Activated naive CD4-positive, alpha-beta T cell treated with anti-CD3 and anti-CD28 coated beads, Interleukin-2, amount 50 U/mL, for 72 hours (primary cell): ENCODE measurements around the gene KLHL14. TPM values are rescaled to one million over a fixed set of nuclear protein-coding genes. Genes with fewer than 3 reads are reported as not detected.
"Not testable (repeated sequence)": the region's sequence is repeated elsewhere in the genome, so short reads cannot be mapped to it uniquely, and the experiment has no call there.

ENCODE experiments used
- ATAC-seq, 2 donors: fragments of 150-1000 bp; cut with Tn5 transposase; 2 replicates each; pipeline ENCODE4 v1.10.0; 2021; ENCODE audit warnings: mild to moderate bottlenecking in 2 of 2, moderate library complexity in 2 of 2
- DNase-seq, 2 donors: peaks; one replicate each; pipeline ENCODE4 v3.0.0; 2021 to 2022; ENCODE audit warnings: low spot score in 2 of 2
- H3K27ac Mint-ChIP-seq, 2 donors: one replicate each; pipeline ENCODE4 v1.8.0; 2022; ENCODE audit warnings: mild to moderate bottlenecking in 2 of 2, mixed read lengths in 2 of 2
- H3K36me3 Mint-ChIP-seq, 2 donors: one replicate each; pipeline ENCODE4 v1.8.0; 2022; ENCODE audit warnings: mixed read lengths in 2 of 2
- H3K9me3 Mint-ChIP-seq, 2 donors: one replicate each; pipeline ENCODE4 v1.8.0; 2022; ENCODE audit warnings: mixed read lengths in 2 of 2
- total RNA-seq, 2 donors: library from RNA; stranded (reverse); gene quantifications; one replicate each; pipeline ENCODE4 v1.2.3, GENCODE V29; 2022

The KLHL14 gene, protein sequence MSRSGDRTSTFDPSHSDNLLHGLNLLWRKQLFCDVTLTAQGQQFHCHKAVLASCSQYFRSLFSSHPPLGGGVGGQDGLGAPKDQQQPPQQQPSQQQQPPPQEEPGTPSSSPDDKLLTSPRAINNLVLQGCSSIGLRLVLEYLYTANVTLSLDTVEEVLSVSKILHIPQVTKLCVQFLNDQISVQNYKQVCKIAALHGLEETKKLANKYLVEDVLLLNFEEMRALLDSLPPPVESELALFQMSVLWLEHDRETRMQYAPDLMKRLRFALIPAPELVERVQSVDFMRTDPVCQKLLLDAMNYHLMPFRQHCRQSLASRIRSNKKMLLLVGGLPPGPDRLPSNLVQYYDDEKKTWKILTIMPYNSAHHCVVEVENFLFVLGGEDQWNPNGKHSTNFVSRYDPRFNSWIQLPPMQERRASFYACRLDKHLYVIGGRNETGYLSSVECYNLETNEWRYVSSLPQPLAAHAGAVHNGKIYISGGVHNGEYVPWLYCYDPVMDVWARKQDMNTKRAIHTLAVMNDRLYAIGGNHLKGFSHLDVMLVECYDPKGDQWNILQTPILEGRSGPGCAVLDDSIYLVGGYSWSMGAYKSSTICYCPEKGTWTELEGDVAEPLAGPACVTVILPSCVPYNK
- not detected for total RNA-seq

- Mint-ChIP-seq H3K36me3 (peaks cover 0 to 5% of the 10 kb centered on the region in 2 donors), H3K9me3 (no peaks in the 10 kb centered on the region), H3K27ac (no peak within 1 kb of the TSS)
- DNase-seq (no peak), ATAC-seq (no peak)
These were observed at the start of gene KLHL14 for GRCh38 chr18:32772581-32773381. Gene KLHL14 (minus strand): TSS chr18:32773023. CDS start chr18:32770591, 2,432 bp downstream.

GRCh38 chr18:32822197-32822596 lies 49.4 kb upstream of the KLHL14 start:
- no peak for ATAC-seq
- Mint-ChIP-seq H3K36me3 (no peaks in the 10 kb centered on the region), H3K27ac (no peak overlapping the region), H3K9me3 (peaks cover 4 to 7% of the 10 kb centered on the region in 2 donors)
- no peak for DNase-seq

DNA sequence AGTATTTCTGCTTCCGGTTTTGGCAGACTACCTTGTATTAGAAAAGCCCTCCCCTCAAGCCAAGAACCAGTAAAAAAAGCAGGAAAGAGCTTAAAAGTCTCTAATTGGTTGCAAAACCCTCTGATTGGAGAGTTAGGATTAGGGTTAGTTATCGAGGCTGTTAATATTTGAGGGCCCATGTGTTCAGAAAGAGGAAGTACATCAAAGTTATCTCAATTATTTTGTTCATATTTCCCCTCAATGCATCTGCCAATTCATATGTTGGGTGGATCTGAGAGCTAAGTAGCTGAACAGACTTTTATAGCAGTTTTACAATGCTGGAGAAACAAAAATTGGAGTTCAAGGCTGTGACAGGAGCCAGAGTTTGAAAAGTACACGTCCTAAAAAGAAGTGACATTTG lies 43.1 kb upstream of the KLHL14 start:
- ATAC-seq: no peak
- Mint-ChIP-seq H3K36me3 (no peaks in the 10 kb centered on the region), H3K27ac (no peak overlapping the region), H3K9me3 (peaks cover 0 to 6% of the 10 kb centered on the region in 2 donors)
- DNase-seq: no peak

GRCh38 chr18:32812342-32812741 lies 39.5 kb upstream of the KLHL14 start:
- no peaks in the 10 kb centered on the region for H3K36me3 Mint-ChIP-seq
- DNase-seq (no peak), ATAC-seq (no peak)
- H3K9me3 Mint-ChIP-seq: peaks cover 0 to 6% of the 10 kb centered on the region in 2 donors
- H3K27ac Mint-ChIP-seq: no peak overlapping the region

- no peaks in the 10 kb centered on the region for H3K36me3 Mint-ChIP-seq
- no peak for DNase-seq
- ATAC-seq: no peak
- H3K9me3 Mint-ChIP-seq: peaks cover 0 to 6% of the 10 kb centered on the region in 2 donors
- no peak overlapping the region for H3K27ac Mint-ChIP-seq
These were observed 37.5 kb upstream of the KLHL14 start for GRCh38 chr18:32810314-32810713.

- Mint-ChIP-seq H3K27ac (no peak overlapping the region), H3K9me3 (peaks cover 0 to 4% of the 10 kb centered on the region in 2 donors), H3K36me3 (no peaks in the 10 kb centered on the region)
- ATAC-seq (no peak), DNase-seq (no peak)
These were observed 32.5 kb upstream of the KLHL14 start for GRCh38 chr18:32805354-32805753.

- no peak for DNase-seq
- no peak for ATAC-seq
- peaks cover 0 to 4% of the 10 kb centered on the region in 2 donors for H3K9me3 Mint-ChIP-seq
- H3K27ac Mint-ChIP-seq: no peak overlapping the region
- no peaks in the 10 kb centered on the region for H3K36me3 Mint-ChIP-seq
These were observed 31.5 kb upstream of the KLHL14 start for GRCh38 chr18:32804134-32804888.

DNA sequence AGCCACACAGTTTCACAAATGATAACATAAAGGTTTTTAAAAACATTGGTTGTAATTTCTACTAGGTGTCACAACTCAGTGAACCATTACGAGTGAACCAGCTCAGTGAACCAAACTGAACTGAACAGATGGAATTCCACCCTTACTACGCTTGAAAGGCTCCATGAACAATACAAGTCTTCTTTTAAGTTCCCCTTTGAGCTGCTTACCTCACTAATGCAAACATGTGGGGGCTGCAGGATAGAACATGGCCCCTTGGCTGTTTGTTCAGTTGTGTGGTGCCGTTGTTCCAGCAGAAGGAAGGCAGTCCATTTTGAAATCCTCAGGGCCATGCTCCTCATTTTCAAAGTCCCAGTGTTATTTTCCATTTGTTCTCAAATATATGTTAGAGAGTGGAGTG lies 30.7 kb upstream of the KLHL14 start:
- H3K36me3 Mint-ChIP-seq: no peaks in the 10 kb centered on the region
- no peak for ATAC-seq

DNA sequence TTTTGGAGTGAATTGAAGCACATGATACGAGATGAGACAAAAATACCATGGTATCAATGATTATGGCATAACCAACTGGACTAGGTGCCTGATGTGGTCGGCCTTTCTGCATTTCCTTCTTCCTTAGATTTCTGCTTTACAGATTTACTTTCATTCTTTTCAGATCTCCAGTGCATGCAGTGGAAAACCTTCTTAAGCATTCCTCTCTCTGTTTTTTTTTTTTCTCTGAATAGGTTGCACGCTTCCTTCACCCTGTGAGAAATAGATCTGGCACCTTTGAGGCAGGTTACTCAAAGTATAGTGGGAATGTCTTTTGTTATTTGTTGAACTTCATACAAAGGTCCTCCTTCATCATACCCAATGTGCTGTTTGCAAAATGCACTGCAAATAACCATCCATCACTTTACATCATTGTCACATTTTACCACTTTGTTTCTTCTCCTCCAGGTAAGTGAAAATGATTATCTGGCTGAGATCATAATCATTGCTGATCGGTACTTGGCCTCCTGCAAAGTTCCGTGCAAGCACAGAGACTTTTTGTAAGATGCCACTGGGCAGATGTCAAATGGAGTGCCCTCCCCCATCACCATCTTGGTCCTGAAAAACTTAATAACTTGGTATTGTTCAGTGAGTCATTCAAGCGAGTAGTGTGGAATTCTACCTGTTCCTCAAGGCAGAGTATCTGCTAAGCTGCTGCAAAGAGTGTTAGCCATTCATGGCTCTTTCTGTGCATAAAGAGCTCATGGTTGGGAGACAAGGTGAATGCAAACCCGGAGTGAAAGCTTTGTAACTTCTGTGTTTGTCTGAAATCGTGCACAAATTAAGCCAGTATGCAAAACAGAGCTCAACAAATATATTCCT lies 30.0 kb upstream of the KLHL14 start:
- Mint-ChIP-seq H3K27ac (no peak overlapping the region), H3K9me3 (peaks cover 0 to 4% of the 10 kb centered on the region in 2 donors), H3K36me3 (no peaks in the 10 kb centered on the region)
- DNase-seq (no peak), ATAC-seq (no peak)

More for the DNA sequence above, 30.7 kb upstream of the KLHL14 start:
- peaks cover 0 to 4% of the 10 kb centered on the region in 2 donors for H3K9me3 Mint-ChIP-seq
- DNase-seq: no peak
- H3K27ac Mint-ChIP-seq: no peak overlapping the region

GRCh38 chr18:32801228-32801627 lies 28.4 kb upstream of the KLHL14 start:
- no peaks in the 10 kb centered on the region for H3K36me3 Mint-ChIP-seq
- ATAC-seq: no peak
- peaks cover 0 to 4% of the 10 kb centered on the region in 2 donors for H3K9me3 Mint-ChIP-seq
- H3K27ac Mint-ChIP-seq: no peak overlapping the region
- DNase-seq: no peak

DNA sequence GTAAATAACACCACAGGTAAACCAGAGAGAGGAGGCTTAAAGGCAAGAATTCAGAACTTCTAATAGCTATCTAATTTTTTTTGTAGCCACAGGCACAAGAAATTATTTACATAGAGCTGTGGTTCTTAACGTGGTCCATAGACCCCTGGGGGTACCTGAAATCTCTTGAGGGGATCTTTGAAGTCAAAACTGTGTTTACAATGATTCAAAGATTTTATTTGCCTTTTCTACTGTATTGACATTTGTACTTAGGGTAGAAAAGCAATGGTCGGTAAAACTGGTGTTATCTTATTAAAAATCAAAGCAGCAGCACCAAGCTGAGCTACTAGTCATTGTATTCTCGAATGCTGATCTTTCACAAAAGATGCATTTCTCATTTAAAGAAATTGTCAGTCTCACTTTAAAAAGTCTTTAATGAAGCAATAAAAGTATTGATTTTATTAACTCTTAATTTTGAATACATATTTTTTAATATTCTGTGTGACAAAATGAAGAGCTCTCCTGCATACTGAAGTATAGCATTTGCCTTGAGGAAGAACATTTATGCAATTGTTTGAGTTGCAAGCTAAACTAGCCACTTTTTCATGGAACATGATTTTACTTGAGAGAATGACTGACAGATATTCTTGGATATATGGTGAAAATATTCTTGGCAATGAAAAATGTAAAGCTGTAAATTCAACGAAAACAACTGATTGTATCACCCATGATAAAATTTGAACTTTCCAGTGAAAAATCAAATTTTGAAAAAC lies 25.6 kb upstream of the KLHL14 start:
- Mint-ChIP-seq H3K36me3 (no peaks in the 10 kb centered on the region), H3K9me3 (peaks cover 4% of the 10 kb centered on the region in 2 donors), H3K27ac (no peak overlapping the region)
- ATAC-seq (no peak), DNase-seq (no peak)

GRCh38 chr18:32794667-32795066 lies 21.8 kb upstream of the KLHL14 start:
- H3K9me3 Mint-ChIP-seq, ATAC-seq, H3K27ac Mint-ChIP-seq, H3K36me3 Mint-ChIP-seq, DNase-seq: not testable (repeated sequence)

GRCh38 chr18:32779010-32779409 lies 6.2 kb upstream of the KLHL14 start:
- Mint-ChIP-seq H3K27ac (no peak overlapping the region), H3K9me3 (no peaks in the 10 kb centered on the region), H3K36me3 (peaks cover 0 to 5% of the 10 kb centered on the region in 2 donors)
- ATAC-seq (no peak), DNase-seq (no peak)

DNA sequence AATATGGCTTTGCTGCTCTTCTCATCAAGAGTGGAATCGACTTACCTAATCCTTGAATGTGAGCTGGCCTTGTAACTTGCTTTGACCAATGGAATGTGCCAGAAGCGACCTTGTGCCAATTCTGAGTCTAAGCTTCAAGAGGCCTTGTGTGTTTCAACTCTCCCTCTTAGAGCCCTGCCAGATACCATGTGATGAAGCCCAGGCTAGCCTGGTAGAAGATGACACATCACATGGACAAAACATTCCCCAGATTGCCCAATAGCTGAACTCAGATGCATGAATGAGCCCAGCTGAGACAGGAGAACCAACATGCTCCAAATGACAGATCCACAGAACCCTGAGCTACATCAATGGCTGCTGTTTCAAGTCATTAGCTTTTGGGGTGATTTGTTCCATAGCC lies 4.2 kb upstream of the KLHL14 start:
- ATAC-seq (no peak), DNase-seq (no peak)
- H3K27ac Mint-ChIP-seq: no peak overlapping the region
- H3K9me3 Mint-ChIP-seq: no peaks in the 10 kb centered on the region
- H3K36me3 Mint-ChIP-seq: peaks cover 0 to 5% of the 10 kb centered on the region in 2 donors

- no peak for ATAC-seq
- Mint-ChIP-seq H3K9me3 (no peaks in the 10 kb centered on the region), H3K27ac (no peak overlapping the region), H3K36me3 (peaks cover 0 to 5% of the 10 kb centered on the region in 2 donors)
- DNase-seq: no peak
These were observed 3.7 kb upstream of the KLHL14 start for GRCh38 chr18:32776561-32776960.
